GM23338 (cell line): Measurements from ENCODE around the gene FHIT. TPM values are rescaled to one million over a fixed set of nuclear protein-coding genes. Genes with fewer than 3 reads are reported as not detected.

Source experiments
- ATAC-seq: fragments of 200-7000 bp; cut with Tn5 transposase; 3 replicates; pipeline ENCODE4 v1.9.1; 2020
- DNase-seq: peaks from one replicate; pipeline ENCODE4 v3.0.0-alpha.2; 2015; ENCODE audit warnings: low spot score
- H2AFZ ChIP-seq: fragments of 200-600 bp; sonication (generic); 2 replicates; pipeline ENCODE4 v1.8.0; 2016; ENCODE audit warnings: antibody characterized with exemption, mild to moderate bottlenecking, moderate library complexity
- H3F3A ChIP-seq: fragments of 200-600 bp; sonication (generic); replicated peaks from 2 replicates; pipeline ENCODE4 v1.8.0; 2017; ENCODE audit warnings: antibody characterized with exemption, mixed run types, low read depth
- H3K27ac ChIP-seq: fragments of 200-600 bp; sonication (generic); 2 replicates; pipeline ENCODE4 v1.6.1; 2016; ENCODE audit warnings: low read depth
- H3K27me3 ChIP-seq: fragments of 200-600 bp; sonication (generic); 2 replicates; pipeline ENCODE4 v1.8.0; 2016; ENCODE audit warnings: mild to moderate bottlenecking, mixed run types, moderate library complexity; ENCODE audit not compliant: insufficient read depth
- H3K36me3 ChIP-seq: fragments of 200-600 bp; sonication (generic); 2 replicates; pipeline ENCODE4 v1.8.0; 2016; ENCODE audit warnings: mild to moderate bottlenecking; ENCODE audit not compliant: insufficient read depth
- H3K4me1 ChIP-seq: fragments of 200-600 bp; sonication (generic); 2 replicates; pipeline ENCODE4 v1.8.0; 2016; ENCODE audit warnings: mild to moderate bottlenecking, moderate library complexity; ENCODE audit not compliant: insufficient read depth
- H3K4me2 ChIP-seq: fragments of 200-600 bp; sonication (generic); 2 replicates; pipeline ENCODE4 v1.7.1; 2017; ENCODE audit warnings: mixed run types
- H3K4me3 ChIP-seq: fragments of 200-600 bp; sonication (generic); 2 replicates; pipeline ENCODE4 v1.6.1; 2016; ENCODE audit warnings: mixed run types
- H3K79me2 ChIP-seq: fragments of 200-600 bp; sonication (generic); replicated peaks from 2 replicates; pipeline ENCODE4 v1.8.0; 2017; ENCODE audit warnings: mild to moderate bottlenecking; ENCODE audit not compliant: insufficient read depth
- H3K9me2 ChIP-seq: fragments of 200-600 bp; sonication (generic); 2 replicates; pipeline ENCODE4 v1.8.0; 2017; ENCODE audit not compliant: insufficient read depth
- H4K20me1 ChIP-seq: fragments of 200-600 bp; sonication (generic); replicated peaks from 2 replicates; pipeline ENCODE4 v1.8.0; 2017; ENCODE audit warnings: mild to moderate bottlenecking; ENCODE audit not compliant: insufficient read depth
- H3K27ac Mint-ChIP-seq: 2 replicates; pipeline ENCODE4 v1.8.0; 2020; ENCODE audit warnings: inconsistent platforms, mild to moderate bottlenecking, moderate library complexity, mixed read lengths
- H3K27me3 Mint-ChIP-seq: 3 replicates; pipeline ENCODE4 v1.8.0; 2022; ENCODE audit warnings: low read depth, mild to moderate bottlenecking, moderate library complexity, mixed read lengths, inconsistent platforms; ENCODE audit not compliant: insufficient read depth, poor library complexity
- H3K36me3 Mint-ChIP-seq: 3 replicates; pipeline ENCODE4 v1.8.0; 2021; ENCODE audit warnings: low read depth, mild to moderate bottlenecking, inconsistent platforms, moderate library complexity, mixed read lengths
- H3K4me1 Mint-ChIP-seq: 3 replicates; pipeline ENCODE4 v1.8.0; 2020; ENCODE audit warnings: mild to moderate bottlenecking, inconsistent platforms, mixed read lengths
- H3K4me3 Mint-ChIP-seq: 3 replicates; pipeline ENCODE4 v1.8.0; 2021; ENCODE audit warnings: moderate library complexity, mild to moderate bottlenecking, inconsistent platforms, mixed read lengths
- H3K9me3 Mint-ChIP-seq: 3 replicates; pipeline ENCODE4 v1.8.0; 2020; ENCODE audit warnings: moderate library complexity, mild to moderate bottlenecking, inconsistent platforms, mixed read lengths
- CREB1 ChIP-seq: fragments of 250-450 bp; sonication (Bioruptor Pico); IDR thresholded peaks from 2 replicates; pipeline ENCODE4 v1.5.0; 2020; ENCODE audit warnings: low read depth, mild to moderate bottlenecking, moderate library complexity
- EZH2 ChIP-seq: fragments of 200-600 bp; sonication (generic); IDR thresholded peaks from one replicate; pipeline ENCODE4 v1.8.0; 2017; ENCODE audit warnings: antibody characterized with exemption, mild to moderate bottlenecking, low read depth; ENCODE audit not compliant: unreplicated experiment
- EZH2phosphoT487 ChIP-seq: fragments of 200-600 bp; sonication (generic); IDR thresholded peaks from one replicate; pipeline ENCODE4 v1.8.1; 2018; ENCODE audit warnings: antibody characterized with exemption; ENCODE audit not compliant: unreplicated experiment
- JUNB ChIP-seq: IDR thresholded peaks from one replicate; pipeline ENCODE4 v1.6.1; 2016; ENCODE audit warnings: antibody characterized with exemption; ENCODE audit not compliant: unreplicated experiment
- NANOG ChIP-seq: IDR thresholded peaks from 2 replicates; pipeline ENCODE4 v1.6.1; 2016; ENCODE audit warnings: antibody characterized with exemption, borderline replicate concordance
- POLR2AphosphoS5 ChIP-seq: IDR thresholded peaks from 2 replicates; pipeline ENCODE4 v1.6.1; 2016; ENCODE audit warnings: antibody characterized with exemption, low read depth
- STAT1 ChIP-seq: IDR thresholded peaks from one replicate; pipeline ENCODE4 v1.6.1; 2016; ENCODE audit warnings: antibody characterized with exemption; ENCODE audit not compliant: unreplicated experiment
- ZNF114 ChIP-seq: fragments of 250-450 bp; sonication (Bioruptor Pico); IDR thresholded peaks from 2 replicates; pipeline ENCODE4 v1.5.0; 2020; ENCODE audit warnings: mild to moderate bottlenecking, moderate library complexity
- ZNF331 ChIP-seq: fragments of 250-450 bp; sonication (Bioruptor Pico); IDR thresholded peaks from 2 replicates; pipeline ENCODE4 v1.5.0; 2020; ENCODE audit warnings: low read depth, mild to moderate bottlenecking, moderate library complexity
- polyA plus RNA-seq: library from polyadenylated mRNA; unstranded; fragments of >200 nt; fragmentation: Nextera tagmentation; extraction: Ambion mirVana; gene quantifications from 2 replicates; pipeline ENCODE4 v1.2.1, GENCODE V29; 2016
- total RNA-seq: library from RNA; depleted of rRNA; stranded (reverse); fragments of >200 nt; shearing (Covaris generic); gene quantifications from 2 replicates; pipeline ENCODE4 v1.2.3, GENCODE V29; 2014
- TF ChIP-seq, protein P1 (sequence below): IDR thresholded peaks from one replicate; pipeline ENCODE4 v1.6.1; 2018; ENCODE audit warnings: antibody characterized with exemption; ENCODE audit not compliant: unreplicated experiment
- TF ChIP-seq, protein P2 (sequence below): fragments of 250-450 bp; sonication (Bioruptor Pico); IDR thresholded peaks from 2 replicates; pipeline ENCODE4 v1.5.0; 2020; ENCODE audit warnings: mild to moderate bottlenecking, moderate library complexity
- TF ChIP-seq, protein P3 (sequence below): IDR thresholded peaks from 2 replicates; pipeline ENCODE4 v1.6.1; 2016; ENCODE audit warnings: antibody characterized with exemption
- TF ChIP-seq, protein P4 (sequence below), 2 experiments: fragments of 200-600 bp in 1 of 2; sonication (generic) in 1 of 2; conservative IDR thresholded peaks; 2 replicates each; pipeline versions ENCODE4 v1.5.1 to v1.6.1; 2016 to 2017; ENCODE audit warnings: antibody characterized with exemption in 2 of 2, low read depth in 2 of 2, mild to moderate bottlenecking in 2 of 2, moderate library complexity in 1 of 2

The FHIT gene
- total and polyA plus RNA-seq, 2 experiments from 2014 or later = 3.0 to 8.3 TPM

DNA sequence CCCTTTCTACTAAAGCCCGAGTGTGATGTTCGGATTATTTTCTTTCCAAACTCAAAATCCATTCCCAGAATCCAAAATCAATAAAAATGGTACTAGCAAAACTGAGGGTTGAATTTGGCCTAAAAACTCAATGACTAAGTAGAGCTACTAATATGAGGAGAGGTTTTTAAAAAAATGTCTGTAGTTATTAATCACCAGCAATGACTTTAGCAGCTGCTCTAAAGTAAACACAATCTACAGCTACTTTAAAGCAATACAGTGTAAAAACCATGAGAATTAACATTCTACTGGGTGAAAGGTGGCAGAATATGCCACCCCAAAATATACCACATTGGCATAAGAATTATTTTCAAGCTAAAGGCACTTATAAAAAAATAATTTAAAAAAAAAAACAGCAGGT is 23.5 kb downstream of the FHIT start:
- Histone ChIP-seq H3K9me2 (no peaks in the 10 kb centered on the region), H3K4me2 (no peak overlapping the region), H3K4me1 (peaks cover 8% of the 10 kb centered on the region; the same call in 1 of the 2 replicates), H3K27me3 (no peaks in the 10 kb centered on the region), H3K4me3 (no peak overlapping the region), H3K36me3 (no peaks in the 10 kb centered on the region), H3K79me2 (no peaks in the 10 kb centered on the region), H3F3A (no peaks in the 10 kb centered on the region), H4K20me1 (no peaks in the 10 kb centered on the region), H2AFZ (no peak overlapping the region), H3K27ac (no peak overlapping the region)
- TF ChIP-seq, protein P1, sequence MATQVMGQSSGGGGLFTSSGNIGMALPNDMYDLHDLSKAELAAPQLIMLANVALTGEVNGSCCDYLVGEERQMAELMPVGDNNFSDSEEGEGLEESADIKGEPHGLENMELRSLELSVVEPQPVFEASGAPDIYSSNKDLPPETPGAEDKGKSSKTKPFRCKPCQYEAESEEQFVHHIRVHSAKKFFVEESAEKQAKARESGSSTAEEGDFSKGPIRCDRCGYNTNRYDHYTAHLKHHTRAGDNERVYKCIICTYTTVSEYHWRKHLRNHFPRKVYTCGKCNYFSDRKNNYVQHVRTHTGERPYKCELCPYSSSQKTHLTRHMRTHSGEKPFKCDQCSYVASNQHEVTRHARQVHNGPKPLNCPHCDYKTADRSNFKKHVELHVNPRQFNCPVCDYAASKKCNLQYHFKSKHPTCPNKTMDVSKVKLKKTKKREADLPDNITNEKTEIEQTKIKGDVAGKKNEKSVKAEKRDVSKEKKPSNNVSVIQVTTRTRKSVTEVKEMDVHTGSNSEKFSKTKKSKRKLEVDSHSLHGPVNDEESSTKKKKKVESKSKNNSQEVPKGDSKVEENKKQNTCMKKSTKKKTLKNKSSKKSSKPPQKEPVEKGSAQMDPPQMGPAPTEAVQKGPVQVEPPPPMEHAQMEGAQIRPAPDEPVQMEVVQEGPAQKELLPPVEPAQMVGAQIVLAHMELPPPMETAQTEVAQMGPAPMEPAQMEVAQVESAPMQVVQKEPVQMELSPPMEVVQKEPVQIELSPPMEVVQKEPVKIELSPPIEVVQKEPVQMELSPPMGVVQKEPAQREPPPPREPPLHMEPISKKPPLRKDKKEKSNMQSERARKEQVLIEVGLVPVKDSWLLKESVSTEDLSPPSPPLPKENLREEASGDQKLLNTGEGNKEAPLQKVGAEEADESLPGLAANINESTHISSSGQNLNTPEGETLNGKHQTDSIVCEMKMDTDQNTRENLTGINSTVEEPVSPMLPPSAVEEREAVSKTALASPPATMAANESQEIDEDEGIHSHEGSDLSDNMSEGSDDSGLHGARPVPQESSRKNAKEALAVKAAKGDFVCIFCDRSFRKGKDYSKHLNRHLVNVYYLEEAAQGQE = no peak
- TF ChIP-seq, protein P2, sequence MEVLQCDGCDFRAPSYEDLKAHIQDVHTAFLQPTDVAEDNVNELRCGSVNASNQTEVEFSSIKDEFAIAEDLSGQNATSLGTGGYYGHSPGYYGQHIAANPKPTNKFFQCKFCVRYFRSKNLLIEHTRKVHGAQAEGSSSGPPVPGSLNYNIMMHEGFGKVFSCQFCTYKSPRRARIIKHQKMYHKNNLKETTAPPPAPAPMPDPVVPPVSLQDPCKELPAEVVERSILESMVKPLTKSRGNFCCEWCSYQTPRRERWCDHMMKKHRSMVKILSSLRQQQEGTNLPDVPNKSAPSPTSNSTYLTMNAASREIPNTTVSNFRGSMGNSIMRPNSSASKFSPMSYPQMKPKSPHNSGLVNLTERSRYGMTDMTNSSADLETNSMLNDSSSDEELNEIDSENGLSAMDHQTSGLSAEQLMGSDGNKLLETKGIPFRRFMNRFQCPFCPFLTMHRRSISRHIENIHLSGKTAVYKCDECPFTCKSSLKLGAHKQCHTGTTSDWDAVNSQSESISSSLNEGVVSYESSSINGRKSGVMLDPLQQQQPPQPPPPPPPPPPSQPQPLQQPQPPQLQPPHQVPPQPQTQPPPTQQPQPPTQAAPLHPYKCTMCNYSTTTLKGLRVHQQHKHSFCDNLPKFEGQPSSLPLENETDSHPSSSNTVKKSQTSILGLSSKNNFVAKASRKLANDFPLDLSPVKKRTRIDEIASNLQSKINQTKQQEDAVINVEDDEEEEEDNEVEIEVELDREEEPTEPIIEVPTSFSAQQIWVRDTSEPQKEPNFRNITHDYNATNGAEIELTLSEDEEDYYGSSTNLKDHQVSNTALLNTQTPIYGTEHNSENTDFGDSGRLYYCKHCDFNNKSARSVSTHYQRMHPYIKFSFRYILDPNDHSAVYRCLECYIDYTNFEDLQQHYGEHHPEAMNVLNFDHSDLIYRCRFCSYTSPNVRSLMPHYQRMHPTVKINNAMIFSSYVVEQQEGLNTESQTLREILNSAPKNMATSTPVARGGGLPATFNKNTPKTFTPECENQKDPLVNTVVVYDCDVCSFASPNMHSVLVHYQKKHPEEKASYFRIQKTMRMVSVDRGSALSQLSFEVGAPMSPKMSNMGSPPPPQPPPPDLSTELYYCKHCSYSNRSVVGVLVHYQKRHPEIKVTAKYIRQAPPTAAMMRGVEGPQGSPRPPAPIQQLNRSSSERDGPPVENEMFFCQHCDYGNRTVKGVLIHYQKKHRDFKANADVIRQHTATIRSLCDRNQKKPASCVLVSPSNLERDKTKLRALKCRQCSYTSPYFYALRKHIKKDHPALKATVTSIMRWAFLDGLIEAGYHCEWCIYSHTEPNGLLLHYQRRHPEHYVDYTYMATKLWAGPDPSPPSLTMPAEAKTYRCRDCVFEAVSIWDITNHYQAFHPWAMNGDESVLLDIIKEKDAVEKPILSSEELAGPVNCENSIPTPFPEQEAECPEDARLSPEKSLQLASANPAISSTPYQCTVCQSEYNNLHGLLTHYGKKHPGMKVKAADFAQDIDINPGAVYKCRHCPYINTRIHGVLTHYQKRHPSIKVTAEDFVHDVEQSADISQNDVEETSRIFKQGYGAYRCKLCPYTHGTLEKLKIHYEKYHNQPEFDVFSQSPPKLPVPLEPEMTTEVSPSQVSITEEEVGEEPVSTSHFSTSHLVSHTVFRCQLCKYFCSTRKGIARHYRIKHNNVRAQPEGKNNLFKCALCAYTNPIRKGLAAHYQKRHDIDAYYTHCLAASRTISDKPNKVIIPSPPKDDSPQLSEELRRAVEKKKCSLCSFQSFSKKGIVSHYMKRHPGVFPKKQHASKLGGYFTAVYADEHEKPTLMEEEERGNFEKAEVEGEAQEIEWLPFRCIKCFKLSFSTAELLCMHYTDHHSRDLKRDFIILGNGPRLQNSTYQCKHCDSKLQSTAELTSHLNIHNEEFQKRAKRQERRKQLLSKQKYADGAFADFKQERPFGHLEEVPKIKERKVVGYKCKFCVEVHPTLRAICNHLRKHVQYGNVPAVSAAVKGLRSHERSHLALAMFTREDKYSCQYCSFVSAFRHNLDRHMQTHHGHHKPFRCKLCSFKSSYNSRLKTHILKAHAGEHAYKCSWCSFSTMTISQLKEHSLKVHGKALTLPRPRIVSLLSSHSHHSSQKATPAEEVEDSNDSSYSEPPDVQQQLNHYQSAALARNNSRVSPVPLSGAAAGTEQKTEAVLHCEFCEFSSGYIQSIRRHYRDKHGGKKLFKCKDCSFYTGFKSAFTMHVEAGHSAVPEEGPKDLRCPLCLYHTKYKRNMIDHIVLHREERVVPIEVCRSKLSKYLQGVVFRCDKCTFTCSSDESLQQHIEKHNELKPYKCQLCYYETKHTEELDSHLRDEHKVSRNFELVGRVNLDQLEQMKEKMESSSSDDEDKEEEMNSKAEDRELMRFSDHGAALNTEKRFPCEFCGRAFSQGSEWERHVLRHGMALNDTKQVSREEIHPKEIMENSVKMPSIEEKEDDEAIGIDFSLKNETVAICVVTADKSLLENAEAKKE = no peak
- TF ChIP-seq EZH2 = no peak
- TF ChIP-seq POLR2AphosphoS5 = no peak
- no peak for TF ChIP-seq CREB1
- TF ChIP-seq EZH2phosphoT487 = no peak
- no peak for TF ChIP-seq JUNB
- no peak for TF ChIP-seq STAT1
- TF ChIP-seq ZNF331 (CRISPR knock-in tag) = no peak
- TF ChIP-seq, protein P3, sequence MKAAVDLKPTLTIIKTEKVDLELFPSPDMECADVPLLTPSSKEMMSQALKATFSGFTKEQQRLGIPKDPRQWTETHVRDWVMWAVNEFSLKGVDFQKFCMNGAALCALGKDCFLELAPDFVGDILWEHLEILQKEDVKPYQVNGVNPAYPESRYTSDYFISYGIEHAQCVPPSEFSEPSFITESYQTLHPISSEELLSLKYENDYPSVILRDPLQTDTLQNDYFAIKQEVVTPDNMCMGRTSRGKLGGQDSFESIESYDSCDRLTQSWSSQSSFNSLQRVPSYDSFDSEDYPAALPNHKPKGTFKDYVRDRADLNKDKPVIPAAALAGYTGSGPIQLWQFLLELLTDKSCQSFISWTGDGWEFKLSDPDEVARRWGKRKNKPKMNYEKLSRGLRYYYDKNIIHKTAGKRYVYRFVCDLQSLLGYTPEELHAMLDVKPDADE = no peak
- TF ChIP-seq, protein P4, sequence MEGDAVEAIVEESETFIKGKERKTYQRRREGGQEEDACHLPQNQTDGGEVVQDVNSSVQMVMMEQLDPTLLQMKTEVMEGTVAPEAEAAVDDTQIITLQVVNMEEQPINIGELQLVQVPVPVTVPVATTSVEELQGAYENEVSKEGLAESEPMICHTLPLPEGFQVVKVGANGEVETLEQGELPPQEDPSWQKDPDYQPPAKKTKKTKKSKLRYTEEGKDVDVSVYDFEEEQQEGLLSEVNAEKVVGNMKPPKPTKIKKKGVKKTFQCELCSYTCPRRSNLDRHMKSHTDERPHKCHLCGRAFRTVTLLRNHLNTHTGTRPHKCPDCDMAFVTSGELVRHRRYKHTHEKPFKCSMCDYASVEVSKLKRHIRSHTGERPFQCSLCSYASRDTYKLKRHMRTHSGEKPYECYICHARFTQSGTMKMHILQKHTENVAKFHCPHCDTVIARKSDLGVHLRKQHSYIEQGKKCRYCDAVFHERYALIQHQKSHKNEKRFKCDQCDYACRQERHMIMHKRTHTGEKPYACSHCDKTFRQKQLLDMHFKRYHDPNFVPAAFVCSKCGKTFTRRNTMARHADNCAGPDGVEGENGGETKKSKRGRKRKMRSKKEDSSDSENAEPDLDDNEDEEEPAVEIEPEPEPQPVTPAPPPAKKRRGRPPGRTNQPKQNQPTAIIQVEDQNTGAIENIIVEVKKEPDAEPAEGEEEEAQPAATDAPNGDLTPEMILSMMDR (conservative IDR thresholded peaks at IDR 0.05; ENCODE audit: low read depth in 2 of 2) = no peak
- no peak for TF ChIP-seq NANOG
- no peak for TF ChIP-seq ZNF114 (CRISPR knock-in tag)
- Mint-ChIP-seq H3K27ac (no peak overlapping the region), H3K27me3 (no peaks in the 10 kb centered on the region), H3K4me3 (no peak overlapping the region), H3K4me1 (peaks cover 3% of the 10 kb centered on the region; the same call in 2 of the 3 replicates), H3K36me3 (no peaks in the 10 kb centered on the region), H3K9me3 (no peaks in the 10 kb centered on the region)
- DNase-seq = no peak
- no peak for ATAC-seq
